Endodermal cell (in vitro differentiated cells): ENCODE results near the gene PGGHG. TPM values are rescaled to one million over a fixed set of nuclear protein-coding genes. Genes with fewer than 3 reads are reported as not detected.

Experiments used
- DNase-seq: peaks from one replicate; pipeline ENCODE4 v3.0.0-alpha.2; 2017
- H3K27ac ChIP-seq: 2 replicates; pipeline ENCODE4 v1.5.1; 2013; ENCODE audit warnings: mild to moderate bottlenecking, low read depth, low read length, moderate library complexity
- H3K27me3 ChIP-seq: 2 replicates; pipeline ENCODE4 v1.6.1; 2013; ENCODE audit warnings: mild to moderate bottlenecking, low read length, moderate library complexity; ENCODE audit not compliant: insufficient read depth, control insufficient read depth, poor library complexity, severe bottlenecking
- H3K36me3 ChIP-seq: 2 replicates; pipeline ENCODE4 v1.7.0; 2013; ENCODE audit warnings: mild to moderate bottlenecking, low read length, moderate library complexity; ENCODE audit not compliant: control insufficient read depth, insufficient read depth
- H3K4me1 ChIP-seq: one replicate; pipeline ENCODE4 v1.7.0; 2013; ENCODE audit warnings: low read length; ENCODE audit not compliant: control insufficient read depth, insufficient read depth
- H3K4me3 ChIP-seq: 2 replicates; pipeline ENCODE4 v1.5.1; 2013; ENCODE audit warnings: mild to moderate bottlenecking, low read length, moderate library complexity
- H3K9ac ChIP-seq: 2 replicates; pipeline ENCODE4 v1.6.1; 2013; ENCODE audit warnings: mild to moderate bottlenecking, low read length, moderate library complexity; ENCODE audit not compliant: poor library complexity, severe bottlenecking; ENCODE audit errors: extremely low read depth
- H3K9me3 ChIP-seq: 2 replicates; pipeline ENCODE4 v1.6.1; 2013; ENCODE audit warnings: mild to moderate bottlenecking, low read length, moderate library complexity; ENCODE audit not compliant: control insufficient read depth
- H3K27ac Mint-ChIP-seq: 2 replicates; pipeline ENCODE4 v1.8.0; 2020; ENCODE audit warnings: mixed read lengths
- H3K27me3 Mint-ChIP-seq: 2 replicates; pipeline ENCODE4 v1.8.0; 2021; ENCODE audit warnings: mild to moderate bottlenecking, mixed read lengths; ENCODE audit not compliant: insufficient read depth
- H3K36me3 Mint-ChIP-seq: 2 replicates; pipeline ENCODE4 v1.8.0; 2020; ENCODE audit warnings: low read depth, mixed read lengths
- H3K4me1 Mint-ChIP-seq: 2 replicates; pipeline ENCODE4 v1.8.0; 2020; ENCODE audit warnings: mixed read lengths
- H3K4me3 Mint-ChIP-seq: 2 replicates; pipeline ENCODE4 v1.8.0; 2020; ENCODE audit warnings: mild to moderate bottlenecking, moderate library complexity, mixed read lengths
- H3K9me3 Mint-ChIP-seq: 2 replicates; pipeline ENCODE4 v1.8.0; 2020; ENCODE audit warnings: mild to moderate bottlenecking, mixed read lengths
- WGBS, 2 experiments: methylation state at CpG; one replicate each; pipeline versions ENCODE4 v1.1.5 to v1.1.7; 2013; ENCODE audit warnings: missing lambda C conversion rate in 2 of 2, mixed read lengths in 1 of 2; ENCODE audit not compliant: insufficient coverage in 1 of 2, insufficient read length in 1 of 2; 5-methylcytosine and 5-hydroxymethylcytosine counted together
- total RNA-seq, 2 donors: library from RNA; stranded (reverse); fragmentation: NEBNext Ultra II Directional in 1 of 2; extraction: Animal tissue kit (Norgen Biotek cat#: 25700) in 1 of 2; gene quantifications; 2 replicates in 1 of 2; 3 replicates in 1 of 2; pipeline ENCODE4 v1.2.1, GENCODE V29; 2021
- TF ChIP-seq, protein P1 (sequence below): fragments of 200-600 bp; sonication (generic); conservative IDR thresholded peaks from 2 replicates; pipeline ENCODE4 v1.5.0; 2021; ENCODE audit warnings: antibody characterized with exemption, mild to moderate bottlenecking

The PGGHG gene
- total RNA-seq, 2 donors from 2014 or later: 129 to 186 TPM

DNA sequence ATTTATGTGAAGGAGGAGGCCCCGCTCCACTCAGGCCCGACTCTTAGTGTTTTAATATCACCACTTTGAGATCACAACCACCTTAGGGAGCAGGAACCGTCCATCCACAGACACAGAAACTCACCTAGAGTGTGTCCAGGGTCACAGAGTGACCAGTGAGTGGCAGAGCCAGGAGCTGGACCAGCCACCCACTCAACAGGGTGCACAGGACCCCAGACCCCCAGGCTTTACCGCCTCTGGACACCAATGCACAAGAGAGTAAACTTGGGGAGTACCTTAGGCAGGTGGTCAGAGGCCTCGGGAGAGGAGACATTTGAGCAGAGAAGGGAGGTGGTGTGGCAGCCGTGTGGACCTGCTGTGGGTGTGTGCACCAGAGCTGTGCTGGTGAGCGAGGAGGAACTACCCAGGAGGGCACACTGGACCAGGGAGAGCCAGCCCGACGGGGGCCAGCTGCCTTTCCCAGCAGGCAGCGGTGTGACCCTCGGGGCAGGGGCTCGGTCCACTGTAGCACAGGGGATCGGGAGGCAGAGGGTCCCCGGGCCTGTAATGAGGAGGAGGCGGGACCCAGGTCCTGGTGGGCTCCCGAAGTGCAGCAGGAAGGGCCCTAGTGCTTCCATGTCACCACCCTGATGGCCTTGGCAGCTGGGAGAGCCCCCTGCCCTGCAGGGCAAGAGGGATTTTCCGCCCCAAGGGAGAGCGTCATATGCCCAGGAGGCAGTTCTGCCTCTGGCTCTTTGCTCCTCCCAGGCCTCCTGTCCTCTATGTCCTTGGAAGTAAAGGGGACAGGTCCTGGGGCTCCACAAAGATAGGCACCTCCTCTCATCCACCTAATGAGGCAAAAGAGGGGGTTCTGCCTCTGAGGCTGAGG lies 18.2 kb upstream of the PGGHG start:
- Mint-ChIP-seq H3K9me3 (peaks cover 5% of the 10 kb centered on the region), H3K4me1 (peaks cover 5% of the 10 kb centered on the region), H3K36me3 (no peaks in the 10 kb centered on the region), H3K27me3 (peaks cover 4% of the 10 kb centered on the region), H3K4me3 (no peak overlapping the region), H3K27ac (no peak overlapping the region)
- 90 to 94% methylated on average over 6 to 18 of the region's 18 CpGs for WGBS, 2 experiments
- Histone ChIP-seq H3K4me1 (no peaks in the 10 kb centered on the region), H3K9me3 (no peaks in the 10 kb centered on the region), H3K27ac (no peak overlapping the region), H3K27me3 (no peaks in the 10 kb centered on the region), H3K9ac (no peak overlapping the region), H3K4me3 (no peak overlapping the region), H3K36me3 (no peaks in the 10 kb centered on the region)
- TF ChIP-seq, protein P1, sequence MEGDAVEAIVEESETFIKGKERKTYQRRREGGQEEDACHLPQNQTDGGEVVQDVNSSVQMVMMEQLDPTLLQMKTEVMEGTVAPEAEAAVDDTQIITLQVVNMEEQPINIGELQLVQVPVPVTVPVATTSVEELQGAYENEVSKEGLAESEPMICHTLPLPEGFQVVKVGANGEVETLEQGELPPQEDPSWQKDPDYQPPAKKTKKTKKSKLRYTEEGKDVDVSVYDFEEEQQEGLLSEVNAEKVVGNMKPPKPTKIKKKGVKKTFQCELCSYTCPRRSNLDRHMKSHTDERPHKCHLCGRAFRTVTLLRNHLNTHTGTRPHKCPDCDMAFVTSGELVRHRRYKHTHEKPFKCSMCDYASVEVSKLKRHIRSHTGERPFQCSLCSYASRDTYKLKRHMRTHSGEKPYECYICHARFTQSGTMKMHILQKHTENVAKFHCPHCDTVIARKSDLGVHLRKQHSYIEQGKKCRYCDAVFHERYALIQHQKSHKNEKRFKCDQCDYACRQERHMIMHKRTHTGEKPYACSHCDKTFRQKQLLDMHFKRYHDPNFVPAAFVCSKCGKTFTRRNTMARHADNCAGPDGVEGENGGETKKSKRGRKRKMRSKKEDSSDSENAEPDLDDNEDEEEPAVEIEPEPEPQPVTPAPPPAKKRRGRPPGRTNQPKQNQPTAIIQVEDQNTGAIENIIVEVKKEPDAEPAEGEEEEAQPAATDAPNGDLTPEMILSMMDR: no peak
- DNase-seq: no peak

DNA sequence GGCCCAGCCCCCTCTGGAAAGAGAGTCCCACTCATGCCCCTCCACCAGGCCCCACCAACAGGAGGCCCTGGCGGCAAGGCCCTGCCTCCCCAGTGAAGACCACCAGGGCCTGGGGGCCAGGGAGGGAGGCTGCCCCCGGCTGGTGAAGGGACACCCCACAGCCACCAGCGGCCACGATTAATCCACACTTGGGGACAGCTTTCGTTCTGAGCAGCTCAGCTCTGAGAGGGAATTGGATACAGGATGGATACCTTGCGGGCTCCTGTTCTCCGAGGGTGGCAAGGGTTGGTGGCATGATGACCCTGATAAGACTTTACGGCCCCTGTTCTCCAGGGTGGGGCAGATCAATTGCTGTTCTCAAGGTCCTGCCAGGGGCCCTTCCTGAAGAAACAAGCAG lies 17.6 kb upstream of the PGGHG start:
- H3K4me1 Mint-ChIP-seq: peaks cover 5% of the 10 kb centered on the region
- TF ChIP-seq, protein P1: no peak
- Histone ChIP-seq H3K36me3 (no peaks in the 10 kb centered on the region), H3K4me1 (no peaks in the 10 kb centered on the region), H3K27me3 (no peaks in the 10 kb centered on the region), H3K4me3 (no peak overlapping the region), H3K9me3 (no peaks in the 10 kb centered on the region), H3K9ac (no peak overlapping the region), H3K27ac (no peak overlapping the region)
- no peaks in the 10 kb centered on the region for H3K36me3 Mint-ChIP-seq
- 87 to 88% methylated on average over 7 to 8 of the region's 8 CpGs for WGBS, 2 experiments
- peaks cover 4% of the 10 kb centered on the region for H3K27me3 Mint-ChIP-seq
- H3K4me3 Mint-ChIP-seq: no peak overlapping the region
- no peak overlapping the region for H3K27ac Mint-ChIP-seq
- peak; percentile 31 for DNase-seq
- peaks cover 5% of the 10 kb centered on the region for H3K9me3 Mint-ChIP-seq

DNA sequence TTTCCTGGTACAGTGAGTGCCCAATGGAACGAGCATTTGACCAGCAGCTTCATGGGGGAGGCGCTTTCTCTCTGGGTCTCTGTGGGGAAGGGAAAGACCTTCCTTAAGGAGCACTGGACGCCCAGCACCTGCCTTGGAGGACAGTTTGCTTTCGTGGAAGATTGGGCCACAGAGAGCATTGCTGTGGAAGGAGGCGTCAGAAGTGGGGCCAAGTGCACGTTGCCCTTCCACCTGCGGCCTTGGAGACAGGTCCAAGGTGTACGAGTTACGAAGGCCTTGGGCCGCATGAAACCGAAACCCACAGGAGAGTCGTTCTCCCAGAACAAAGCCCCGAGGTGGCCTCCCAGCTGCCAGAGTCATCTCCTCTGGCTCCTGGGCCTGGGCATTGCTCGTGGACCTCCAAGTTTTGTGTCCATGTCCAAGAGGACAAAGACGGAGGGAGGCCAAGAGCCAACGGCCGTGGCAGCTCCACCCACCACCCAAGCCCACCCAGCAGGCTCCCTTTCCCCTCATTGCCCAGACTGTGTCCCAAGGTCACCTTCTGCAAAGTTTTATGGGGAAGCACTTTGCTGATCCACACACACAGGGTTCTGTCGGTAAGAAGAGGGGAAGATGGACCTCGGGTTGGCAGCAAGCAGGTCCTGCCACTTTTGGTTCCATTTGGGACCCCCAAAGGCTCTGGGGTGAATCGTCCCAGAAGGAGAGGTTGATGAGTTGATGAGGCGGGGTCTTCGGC lies 16.6 kb upstream of the PGGHG start:
- Mint-ChIP-seq H3K27me3 (peaks cover 4% of the 10 kb centered on the region), H3K27ac (no peak overlapping the region), H3K4me1 (peaks cover 5% of the 10 kb centered on the region), H3K36me3 (no peaks in the 10 kb centered on the region), H3K9me3 (no peaks in the 10 kb centered on the region), H3K4me3 (no peak overlapping the region)
- TF ChIP-seq, protein P1: no peak
- H3K9me3 ChIP-seq: no peaks in the 10 kb centered on the region
- H3K27me3 ChIP-seq: no peaks in the 10 kb centered on the region
- 93 to 98% methylated on average over 11 to 22 of the region's 22 CpGs for WGBS, 2 experiments
- no peak overlapping the region for H3K27ac ChIP-seq
- H3K4me1 ChIP-seq: no peaks in the 10 kb centered on the region
- no peak overlapping the region for H3K4me3 ChIP-seq
- DNase-seq: peak; percentile 29
- H3K9ac ChIP-seq: no peak overlapping the region
- H3K36me3 ChIP-seq: no peaks in the 10 kb centered on the region
